ENCODE measurements around the gene SIGLEC8. TPM values are rescaled to one million over a fixed set of nuclear protein-coding genes. Genes with fewer than 3 reads are reported as not detected.
A peak's percentile ranks its signal among the peaks of the same experiment; 100 is the strongest.

SIGLEC8 gene
- total and polyA plus RNA-seq, 9 of the 15 experiments (the other 6 are each of a cell fraction or from before 2014, with no cell fraction given), result 0.04 to 0.65 (median 0.39) TPM

GRCh38 chr19:51466723-51467122, 8.5 kb upstream of the SIGLEC8 start:
- Histone ChIP-seq H3K79me2 (ENCODE audit: control insufficient read depth, insufficient read depth, low read length) (peaks cover 64% of the 10 kb centered on the region), H3K4me1 (replicated peaks in 1 of 2; ENCODE audit: control insufficient read depth in 2 of 2, insufficient read depth in 2 of 2, low read length in 2 of 2) (peaks cover 16 to 20% of the 10 kb centered on the region in 2 experiments), H3K27me3 (ENCODE audit: control insufficient read depth in 2 of 2, insufficient read depth in 2 of 2, low read length in 2 of 2) (no peaks in the 10 kb centered on the region), H3K27ac (ENCODE audit: extremely low read depth, low read depth, low read length) (peak overlapping the region; percentile 84; the same call in 2 of the 3 replicates), H3K9me1 (ENCODE audit: control insufficient read depth, insufficient read depth, low read length) (no peaks in the 10 kb centered on the region), H3K36me3 (ENCODE audit: control insufficient read depth, insufficient read depth, low read length) (no peaks in the 10 kb centered on the region), H3K9me3 (replicated peaks; ENCODE audit: control insufficient read depth, insufficient read depth, low read depth, low read length) (no peaks in the 10 kb centered on the region), H2AFZ (ENCODE audit: low read depth, low read length) (peak overlapping the region; percentile 54), H3K4me3 (peak overlapping the region; percentile 59; the same call in 1 of the 2 replicates), H3K4me2 (ENCODE audit: insufficient read depth, low read length) (peak overlapping the region; percentile 92), H4K20me1 (replicated peaks; ENCODE audit: control insufficient read depth, insufficient read depth, low read length) (no peaks in the 10 kb centered on the region), H3K9ac (ENCODE audit: insufficient read depth in 1 of 2, low read depth in 2 of 2, low read length in 2 of 2) (peak overlapping the region in 1 of 2 experiments; percentile 78; a peak in 2 of 4 replicates)
- ATAC-seq (no peak), FAIRE-seq (no peak), DNase-seq (ENCODE audit: extremely low read depth in 1 of 4, low spot score in 3 of 4) (no peak)
- POLR2A ChIA-PET, result interaction anchor here (0.6 to 1.9 kb wide), 6 partner anchors 15 to 190 kb away, joined by 3 to 9 read pairs (median 3); no protein-coding TSS in a partner anchor
- CTCF ChIA-PET (ENCODE audit: low intra/inter-chr PET ratio), result no interaction called here
- BruUV-seq (replicated peaks), result no TSS peak
- intact Hi-C loops (cut with micrococcal nuclease), result no loop called here
- in situ Hi-C loops (cut with MboI), result no loop called here
- 3% methylated on average over 3 of the region's 3 CpGs for WGBS (ENCODE audit: insufficient coverage, low coverage, missing lambda C conversion rate)
- TF ChIP-seq ILF3 (IDR thresholded peaks at IDR 0.05; ENCODE audit: borderline replicate concordance) (0 out of 2 replicates have a peak, but pooled peaks have one; percentile 46), FOXK2 (conservative IDR thresholded peaks at IDR 0.05 in 1 of 2, IDR thresholded peaks at IDR 0.05 in 1 of 2; ENCODE audit: low read depth in 2 of 2) (peak; percentile 12 to 49; a peak in 1 of 4 replicates), FOXA3 (CRISPR knock-in tag; conservative IDR thresholded peaks at IDR 0.05 in 1 of 2, IDR thresholded peaks at IDR 0.05 in 1 of 2) (0 out of 4 replicates have a peak, but pooled peaks of 1 of the 2 experiments have one; percentile 17), TOE1 (IDR thresholded peaks at IDR 0.05; ENCODE audit: borderline replicate concordance) (no peak), TOE1 (CRISPR knock-in tag; IDR thresholded peaks at IDR 0.05; ENCODE audit: borderline replicate concordance, low read depth) (no peak), TCF7L2 (IDR thresholded peaks at IDR 0.05; ENCODE audit: low read depth, low read length) (no peak), AFF1 (IDR thresholded peaks at IDR 0.05; ENCODE audit: low read depth in 1 of 2, partially characterized antibody in 2 of 2) (peak in 1 of 2 experiments; percentile 11), MLLT1 (IDR thresholded peaks at IDR 0.05) (peak in 1 of 2 experiments; percentile 54; a peak in 1 of 4 replicates), ZBTB9 (CRISPR knock-in tag; IDR thresholded peaks at IDR 0.05) (no peak), NFRKB (IDR thresholded peaks at IDR 0.05; ENCODE audit: low read depth) (peak; percentile 28), EWSR1 (IDR thresholded peaks at IDR 0.05; ENCODE audit: borderline replicate concordance, low read depth, partially characterized antibody) (no peak), ETV1 (tag; conservative IDR thresholded peaks at IDR 0.05; ENCODE audit: low read depth) (peak; percentile 48), C11orf30 (IDR thresholded peaks at IDR 0.05; ENCODE audit: low read depth) (peak; percentile 18; the same call in 1 of the 2 replicates), CEBPB (tag; IDR thresholded peaks at IDR 0.05) (peak; percentile 44), ZNF184 (CRISPR knock-in tag; IDR thresholded peaks at IDR 0.05) (no peak)

All from K562 (cell line).